Measurements from ENCODE around the gene SLC12A7.
"Not testable (repeated sequence)": the region's sequence is repeated elsewhere in the genome, so short reads cannot be mapped to it uniquely, and the experiment has no call there.

Gene SLC12A7

GRCh38 chr5:1062761-1063568, 48.9 kb downstream of the SLC12A7 start:
- DNase-seq (ENCODE audit: low spot score), result no peak

- DNase-seq (ENCODE audit: low spot score), result no peak
Observed at GRCh38 chr5:1061916-1062315, 49.9 kb downstream of the SLC12A7 start.

GRCh38 chr5:1061292-1061691, 50.6 kb downstream of the SLC12A7 start:
- not testable (repeated sequence) for DNase-seq (ENCODE audit: low spot score)

GRCh38 chr5:1060535-1060981, 51.3 kb downstream of the SLC12A7 start:
- no peak for DNase-seq (ENCODE audit: low spot score)

GRCh38 chr5:1059884-1060263, 52.0 kb downstream of the SLC12A7 start:
- no peak for DNase-seq (ENCODE audit: low spot score)

- no peak for DNase-seq (ENCODE audit: low spot score)
Observed at GRCh38 chr5:1058988-1059883, 52.6 kb downstream of the SLC12A7 start.

GRCh38 chr5:1058083-1058945, 53.5 kb downstream of the SLC12A7 start:
- DNase-seq (ENCODE audit: low spot score), result no peak

GRCh38 chr5:1057485-1058082, 54.3 kb downstream of the SLC12A7 start:
- DNase-seq (ENCODE audit: low spot score), result no peak

- DNase-seq (ENCODE audit: low spot score), result no peak
Observed at GRCh38 chr5:1056611-1057484, 55.0 kb downstream of the SLC12A7 start.

- DNase-seq (ENCODE audit: low spot score), result no peak
Observed at GRCh38 chr5:1055896-1056610, 55.8 kb downstream of the SLC12A7 start.

- no peak for DNase-seq (ENCODE audit: low spot score)
Observed at GRCh38 chr5:1054799-1055775, 56.8 kb downstream of the SLC12A7 start.

- DNase-seq (ENCODE audit: low spot score), result no peak
Observed at GRCh38 chr5:1054018-1054798, 57.7 kb downstream of the SLC12A7 start.

GRCh38 chr5:1053391-1054017, 58.4 kb downstream of the SLC12A7 start:
- DNase-seq (ENCODE audit: low spot score), result no peak

GRCh38 chr5:1052641-1053390, 59.0 kb downstream of the SLC12A7 start:
- DNase-seq (ENCODE audit: low spot score), result no peak

GRCh38 chr5:1052076-1052475, 59.8 kb downstream of the SLC12A7 start:
- no peak for DNase-seq (ENCODE audit: low spot score)

GRCh38 chr5:1051366-1051720, 60.5 kb downstream of the SLC12A7 start:
- DNase-seq (ENCODE audit: low spot score), result no peak
